ENCODE measurements around the gene RTEL1. TPM values are rescaled to one million over a fixed set of nuclear protein-coding genes. Genes with fewer than 3 reads are reported as not detected.
A peak's percentile ranks its signal among the peaks of the same experiment; 100 is the strongest.

Gene RTEL1
- total RNA-seq, 1 experiment from 2014 or later = 26.1 TPM

DNA sequence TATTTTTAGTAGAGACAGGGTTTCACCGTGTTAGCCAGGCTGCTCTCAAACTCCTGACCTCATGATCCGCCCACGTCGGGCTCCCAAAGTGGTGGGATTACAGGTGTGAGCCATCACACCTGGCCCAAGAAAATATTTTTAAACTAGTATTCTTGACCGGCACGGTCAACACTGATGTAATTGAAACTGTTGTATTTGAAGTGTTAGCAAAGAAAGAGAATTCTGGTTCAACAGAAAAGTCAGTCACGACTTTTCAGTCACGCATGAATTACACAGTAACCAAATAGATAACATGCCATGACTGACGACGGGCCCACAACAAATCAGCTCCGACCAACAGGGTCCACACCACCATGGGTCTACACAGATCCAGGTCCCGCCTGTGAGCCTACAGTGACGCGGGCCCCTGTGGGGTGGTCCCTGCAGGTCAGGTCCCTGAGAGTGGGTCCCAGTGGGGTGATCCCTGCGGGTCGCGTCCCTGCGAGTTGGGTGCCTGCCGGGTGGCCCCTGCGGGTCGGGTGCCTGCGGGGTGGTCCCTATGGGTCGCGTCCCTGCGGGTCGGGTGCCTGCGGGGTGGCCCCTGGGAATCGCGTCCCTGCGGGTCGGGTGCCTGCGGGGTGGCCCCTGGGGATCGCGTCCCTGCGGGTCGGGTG, 32.2 kb upstream of the RTEL1 start:
- intact Hi-C loops (cut with micrococcal nuclease; ENCODE audit: unreplicated experiment) (no loop called here), in situ Hi-C loops (cut with HindIII; ENCODE audit: low pct_unique_long_range_greater_than_20kb, low sequenced_read_pairs) (no loop called here)
- POLR2A ChIA-PET = no interaction called here
- CTCF ChIA-PET = no interaction called here
- BruUV-seq (replicated peaks) = no TSS peak
- Histone ChIP-seq H3K9me3 (ENCODE audit: control insufficient read depth, insufficient read depth, low read depth, low read length) (no peaks in the 10 kb centered on the region), H3K4me1 (ENCODE audit: control insufficient read depth, insufficient read depth, low read length) (peaks cover 3% of the 10 kb centered on the region; the same call in 1 of the 2 replicates), H3K36me3 (ENCODE audit: control insufficient read depth, insufficient read depth, low read length) (no peaks in the 10 kb centered on the region), H3K27ac (ENCODE audit: low read length) (peak overlapping the region; percentile 90), H3K4me3 (ENCODE audit: low read depth in 2 of 2, low read length in 2 of 2) (peak overlapping the region; percentile 78 to 79), H3K27me3 (ENCODE audit: control insufficient read depth, insufficient read depth, low read length) (no peaks in the 10 kb centered on the region)
- no peak for DNase-seq (ENCODE audit: low read depth, low spot score)
- no peak for ATAC-seq
- no peak for TF ChIP-seq CTCF (IDR thresholded peaks at IDR 0.05)
- TF ChIP-seq TCF7L2 (IDR thresholded peaks at IDR 0.05; ENCODE audit: low read depth, low read length) = no peak
- TF ChIP-seq REST (IDR thresholded peaks at IDR 0.05; ENCODE audit: insufficient read depth in 1 of 2, low read depth in 2 of 2, low read length in 1 of 2) = no peak

DNA sequence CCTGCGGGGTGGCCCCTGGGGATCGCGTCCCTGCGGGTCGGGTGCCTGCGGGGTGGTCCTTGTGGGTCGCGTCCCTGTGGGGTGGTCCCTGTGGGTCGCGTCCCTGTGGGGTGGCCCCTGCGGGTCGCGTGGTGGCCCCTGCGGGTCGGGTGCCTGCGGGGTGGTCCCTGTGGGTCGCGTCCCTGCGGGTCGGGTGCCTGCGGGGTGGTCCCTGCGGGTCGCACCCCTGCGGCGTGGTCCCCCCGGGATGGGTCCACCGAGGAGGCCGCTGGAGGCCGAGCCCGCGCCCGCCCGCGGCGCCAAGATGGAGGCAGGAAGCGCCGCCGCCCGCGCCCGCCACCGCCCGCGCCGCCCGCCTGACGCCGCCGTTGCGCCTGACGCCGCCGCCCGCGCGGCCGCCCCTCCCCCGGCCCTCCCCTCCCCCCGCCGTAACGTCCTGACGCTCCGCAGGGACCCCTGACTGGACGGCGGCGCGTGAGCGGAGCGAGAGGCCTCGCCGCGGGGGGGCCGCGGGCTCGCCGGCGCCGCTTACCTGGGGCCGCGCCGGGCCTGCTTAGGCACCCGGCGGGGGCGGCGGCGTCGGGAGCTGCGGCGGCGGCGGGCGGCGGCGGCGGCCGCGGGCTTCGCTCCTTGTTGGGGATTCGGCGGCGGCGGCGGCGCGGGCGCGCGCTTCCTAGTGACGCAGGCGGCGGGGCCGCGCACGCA, 31.5 kb upstream of the RTEL1 start, which contains the start of gene GMEB2:
GMEB2 (minus strand) TSS at position 678 of the 705 bp plus-strand sequence. CDS start 7,704 bp downstream, outside the sequence.
- intact Hi-C loops (cut with micrococcal nuclease; ENCODE audit: unreplicated experiment) = no loop called here
- TF ChIP-seq TCF7L2 (IDR thresholded peaks at IDR 0.05; ENCODE audit: low read depth, low read length) (no peak), SIN3A (IDR thresholded peaks at IDR 0.05; ENCODE audit: borderline replicate concordance, insufficient read depth, low read depth, low read length) (no peak), POLR2AphosphoS5 (IDR thresholded peaks at IDR 0.05; ENCODE audit: low read depth, low read length) (peak; percentile 26; the same call in 1 of the 2 replicates), CTCF (IDR thresholded peaks at IDR 0.05) (no peak), REST (IDR thresholded peaks at IDR 0.05; ENCODE audit: insufficient read depth in 1 of 2, low read depth in 2 of 2, low read length in 1 of 2) (no peak)
- H3K36me3 ChIP-seq (ENCODE audit: control insufficient read depth, insufficient read depth, low read length) = no peaks in the 10 kb centered on the region
- no TSS peak for BruUV-seq (replicated peaks)
- in situ Hi-C loops (cut with HindIII; ENCODE audit: low pct_unique_long_range_greater_than_20kb, low sequenced_read_pairs) = no loop called here
- H3K4me1 ChIP-seq (ENCODE audit: control insufficient read depth, insufficient read depth, low read length) = 0 out of 2 replicates have a peak, but pooled peaks cover 2% of the 10 kb centered on the region
- DNase-seq (ENCODE audit: low read depth, low spot score) (no peak), ATAC-seq (peak; percentile 82)
- no peaks in the 10 kb centered on the region for H3K27me3 ChIP-seq (ENCODE audit: control insufficient read depth, insufficient read depth, low read length)
- H3K27ac ChIP-seq (ENCODE audit: low read length) = peak within 1 kb of the TSS; percentile 90
- CTCF ChIA-PET = no interaction called here
- H3K4me3 ChIP-seq (ENCODE audit: low read depth in 2 of 2, low read length in 2 of 2) = peak within 1 kb of the TSS; percentile 79 to 83
- POLR2A ChIA-PET = no interaction called here
- H3K9me3 ChIP-seq (ENCODE audit: control insufficient read depth, insufficient read depth, low read depth, low read length) = no peaks in the 10 kb centered on the region

All from Panc1 (cell line).